Epithelial cell of esophagus (primary cell): Measurements from ENCODE around the gene PARVB.

ENCODE experiments used
- DNase-seq: peaks from one replicate; pipeline ENCODE4 v3.0.0; 2010; ENCODE audit warnings: low read depth
- H3K4me3 ChIP-seq: 2 replicates; pipeline ENCODE4 v1.5.1; 2011; ENCODE audit warnings: mild to moderate bottlenecking, low read length, control low read depth
- TF ChIP-seq, protein P1 (sequence below): IDR thresholded peaks from 2 replicates; pipeline ENCODE4 v1.5.1; 2011; ENCODE audit warnings: low read depth, mild to moderate bottlenecking, low read length, control low read depth, inconsistent platforms; ENCODE audit not compliant: insufficient read depth; ENCODE audit errors: missing control alignments

The PARVB gene

GRCh38 chr22:44160421-44160820 lies 136.3 kb downstream of the PARVB start:
- no peak overlapping the region for H3K4me3 ChIP-seq
- TF ChIP-seq, protein P1, sequence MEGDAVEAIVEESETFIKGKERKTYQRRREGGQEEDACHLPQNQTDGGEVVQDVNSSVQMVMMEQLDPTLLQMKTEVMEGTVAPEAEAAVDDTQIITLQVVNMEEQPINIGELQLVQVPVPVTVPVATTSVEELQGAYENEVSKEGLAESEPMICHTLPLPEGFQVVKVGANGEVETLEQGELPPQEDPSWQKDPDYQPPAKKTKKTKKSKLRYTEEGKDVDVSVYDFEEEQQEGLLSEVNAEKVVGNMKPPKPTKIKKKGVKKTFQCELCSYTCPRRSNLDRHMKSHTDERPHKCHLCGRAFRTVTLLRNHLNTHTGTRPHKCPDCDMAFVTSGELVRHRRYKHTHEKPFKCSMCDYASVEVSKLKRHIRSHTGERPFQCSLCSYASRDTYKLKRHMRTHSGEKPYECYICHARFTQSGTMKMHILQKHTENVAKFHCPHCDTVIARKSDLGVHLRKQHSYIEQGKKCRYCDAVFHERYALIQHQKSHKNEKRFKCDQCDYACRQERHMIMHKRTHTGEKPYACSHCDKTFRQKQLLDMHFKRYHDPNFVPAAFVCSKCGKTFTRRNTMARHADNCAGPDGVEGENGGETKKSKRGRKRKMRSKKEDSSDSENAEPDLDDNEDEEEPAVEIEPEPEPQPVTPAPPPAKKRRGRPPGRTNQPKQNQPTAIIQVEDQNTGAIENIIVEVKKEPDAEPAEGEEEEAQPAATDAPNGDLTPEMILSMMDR = no peak
- DNase-seq = no peak

- DNase-seq = no peak
- TF ChIP-seq, protein P1 = no peak
- no peak overlapping the region for H3K4me3 ChIP-seq
These were observed 137.6 kb downstream of the PARVB start for GRCh38 chr22:44161673-44162072.

- no peak overlapping the region for H3K4me3 ChIP-seq
- no peak for DNase-seq
- TF ChIP-seq, protein P1 = no peak
These were observed 138.9 kb downstream of the PARVB start for GRCh38 chr22:44162960-44163359.

DNA sequence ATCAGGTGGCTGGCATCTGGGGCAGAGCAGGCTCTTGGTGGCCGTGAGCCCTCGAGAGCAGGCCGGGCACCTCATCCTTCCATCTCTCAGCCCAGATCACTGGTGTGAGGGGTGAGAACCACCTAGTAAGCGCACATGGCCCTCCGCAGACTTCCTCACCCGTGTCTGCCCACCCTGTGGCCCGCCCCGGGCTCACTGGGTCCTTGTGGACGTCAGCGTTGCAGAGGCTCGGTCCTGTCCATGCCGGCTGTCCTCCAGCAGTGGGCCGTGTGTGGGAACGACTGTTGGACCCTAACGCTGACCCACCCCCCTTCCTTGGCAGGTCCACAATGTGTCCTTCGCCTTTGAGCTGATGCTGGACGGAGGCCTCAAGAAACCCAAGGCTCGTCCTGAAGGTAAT lies 139.4 kb downstream of the PARVB start:
- no peak overlapping the region for H3K4me3 ChIP-seq
- no peak for DNase-seq
- TF ChIP-seq, protein P1 = no peak

DNA sequence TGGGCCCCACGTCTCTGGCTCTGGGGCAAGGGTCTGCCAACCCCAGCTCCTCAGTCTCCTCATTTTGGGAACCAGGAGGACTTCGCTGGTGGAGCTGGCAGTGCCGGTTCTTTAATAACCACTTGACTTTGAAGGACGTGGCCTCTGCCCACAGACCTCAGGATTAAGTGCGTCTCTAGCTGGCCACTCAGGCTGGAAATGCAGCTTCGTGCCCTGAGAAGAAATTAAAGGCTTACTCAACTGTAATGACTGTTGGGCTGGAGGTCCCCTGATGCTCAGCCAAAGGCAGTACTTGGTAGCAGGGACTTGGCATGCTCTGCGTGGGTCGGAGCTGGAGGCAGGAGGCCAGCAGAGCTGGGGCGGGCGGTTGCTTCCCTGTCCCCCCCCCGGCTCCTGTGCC lies 139.9 kb downstream of the PARVB start:
- TF ChIP-seq, protein P1 = no peak

GRCh38 chr22:44165286-44165874 lies 141.3 kb downstream of the PARVB start:
- TF ChIP-seq, protein P1 = no peak
- DNase-seq = no peak
- no peak overlapping the region for H3K4me3 ChIP-seq

More for the DNA sequence above, 139.9 kb downstream of the PARVB start:
- DNase-seq = no peak
- H3K4me3 ChIP-seq = no peak overlapping the region
